T-cell (primary cell): ENCODE data around the gene PTPRT. TPM values are rescaled to one million over a fixed set of nuclear protein-coding genes. Genes with fewer than 3 reads are reported as not detected.

Experiments
- ATAC-seq, 4 experiments: fragments of 200-7000 bp in 3 of 4; fragments of 150-1000 bp in 1 of 4; cut with Tn5 transposase; replicated peaks in 1 of 4; 1 replicate in 3 of 4; 2 replicates in 1 of 4; pipeline ENCODE4 v1.10.0; 2021; ENCODE audit warnings: moderate library complexity in 3 of 4, mild to moderate bottlenecking in 2 of 4, moderate number of reproducible peaks in 1 of 4
- CTCF ChIA-PET, 2 donors: fragments of 300-600 bp; sonication (Branson Sonifier 250); formaldehyde crosslinking; loops; one replicate each; lab custom pipeline; 2022; ENCODE audit warnings: antibody characterized with exemption in 2 of 2; lab: Charles Lee
- POLR2A ChIA-PET, 2 donors: fragments of 300-600 bp; sonication (Branson Sonifier 250); formaldehyde crosslinking; loops; one replicate each; lab custom pipeline; 2022; ENCODE audit warnings: antibody characterized with exemption in 2 of 2; lab: Charles Lee
- DNase-seq, 35 experiments: peaks; one replicate each; pipeline versions ENCODE4 v3.0.0 to v3.0.0-alpha.2; 2013 to 2023
- H3K27ac ChIP-seq: one replicate; pipeline ENCODE4 v1.5.1; 2013; ENCODE audit warnings: low read length
- H3K27me3 ChIP-seq, 2 experiments: replicated peaks in 1 of 2; 1 replicate in 1 of 2; 2 replicates in 1 of 2; pipeline versions ENCODE4 v1.6.1 to v1.7.0; 2013; ENCODE audit warnings: low read length in 1 of 2, mixed read lengths in 1 of 2; ENCODE audit not compliant: control insufficient read depth in 2 of 2, insufficient read depth in 2 of 2; ENCODE audit errors: extremely low read depth in 1 of 2
- H3K36me3 ChIP-seq, 2 donors: 1 replicate in 1 of 2; 2 replicates in 1 of 2; pipeline versions ENCODE4 v1.6.1 to v1.7.0; 2013; ENCODE audit warnings: low read length in 1 of 2; ENCODE audit not compliant: control insufficient read depth in 2 of 2, insufficient read depth in 1 of 2; ENCODE audit errors: extremely low read depth in 1 of 2
- H3K4me1 ChIP-seq, 2 experiments: 1 replicate in 1 of 2; 2 replicates in 1 of 2; pipeline versions ENCODE4 v1.6.1 to v1.7.0; 2013; ENCODE audit warnings: low read length in 2 of 2, mixed read lengths in 1 of 2; ENCODE audit not compliant: insufficient read depth in 2 of 2, control insufficient read depth in 1 of 2; ENCODE audit errors: extremely low read depth in 1 of 2
- H3K4me3 ChIP-seq, 2 donors: 1 replicate in 1 of 2; 2 replicates in 1 of 2; pipeline versions ENCODE4 v1.5.1 to v1.7.0; 2013; ENCODE audit warnings: mild to moderate bottlenecking in 2 of 2, low read length in 1 of 2, moderate library complexity in 1 of 2; ENCODE audit not compliant: control insufficient read depth in 1 of 2; ENCODE audit errors: extremely low read depth in 1 of 2
- H3K9me3 ChIP-seq: 2 replicates; pipeline ENCODE4 v1.7.0; 2013
- H3K27ac Mint-ChIP-seq, 2 donors: one replicate each; pipeline ENCODE4 v1.8.0; 2020 to 2021; ENCODE audit warnings: mild to moderate bottlenecking in 2 of 2, mixed read lengths in 2 of 2
- H3K27me3 Mint-ChIP-seq, 2 donors: one replicate each; pipeline ENCODE4 v1.8.0; 2021 to 2022; ENCODE audit warnings: mixed read lengths in 2 of 2
- H3K36me3 Mint-ChIP-seq: one replicate; pipeline ENCODE4 v1.8.0; 2021; ENCODE audit warnings: mixed read lengths
- H3K4me1 Mint-ChIP-seq, 3 donors: one replicate each; pipeline ENCODE4 v1.8.0; 2020 to 2022; ENCODE audit warnings: mixed read lengths in 3 of 3, mild to moderate bottlenecking in 1 of 3
- H3K4me3 Mint-ChIP-seq, 3 donors: one replicate each; pipeline ENCODE4 v1.8.0; 2020 to 2022; ENCODE audit warnings: mild to moderate bottlenecking in 3 of 3, mixed read lengths in 3 of 3, moderate library complexity in 3 of 3
- H3K9me3 Mint-ChIP-seq, 3 donors: one replicate each; pipeline ENCODE4 v1.8.0; 2020 to 2022; ENCODE audit warnings: mixed read lengths in 3 of 3
- WGBS: methylation state at CpG from one replicate; pipeline ENCODE4 v1.1.5; 2013; ENCODE audit warnings: missing lambda C conversion rate; ENCODE audit not compliant: insufficient coverage; 5-methylcytosine and 5-hydroxymethylcytosine counted together
- total RNA-seq, 35 experiments: library from RNA in 6 of 35; stranded (reverse) in 6 of 35; fragments of 120-200 nt in 1 of 35; gene quantifications; one replicate each; pipeline versions ENCODE4 v1.2.1 to v1.2.4 and lab custom pipeline; 2013 to 2026

Gene PTPRT
- total RNA-seq, 5 donors from 2014 or later (not counting 1 experiment from before 2014, with no cell fraction given) = not detected

GRCh38 chr20:42102000-42102399 lies 1087.7 kb downstream of the PTPRT start:
- Histone ChIP-seq H3K9me3 (no peaks in the 10 kb centered on the region), H3K4me3 (no peak overlapping the region), H3K27ac (no peak overlapping the region), H3K36me3 (no peaks in the 10 kb centered on the region), H3K4me1 (no peaks in the 10 kb centered on the region), H3K27me3 (peaks cover 0 to 3% of the 10 kb centered on the region in 2 experiments)
- Mint-ChIP-seq H3K36me3 (no peaks in the 10 kb centered on the region), H3K27me3 (peaks cover 3 to 6% of the 10 kb centered on the region in 2 donors), H3K4me1 (no peaks in the 10 kb centered on the region), H3K4me3 (no peak overlapping the region), H3K9me3 (peaks cover 0 to 3% (median 2%) of the 10 kb centered on the region in 3 donors), H3K27ac (no peak overlapping the region)
- no peak for DNase-seq
- POLR2A ChIA-PET = no interaction called here
- CTCF ChIA-PET = no interaction called here
- WGBS = 89% methylated on average over 8 of the region's 12 CpGs
- no peak for ATAC-seq

- H3K27ac Mint-ChIP-seq = no peak overlapping the region
- DNase-seq (no peak), ATAC-seq (no peak)
- H3K27ac ChIP-seq = no peak overlapping the region
- H3K27me3 ChIP-seq = peaks cover 0 to 3% of the 10 kb centered on the region in 2 experiments
- POLR2A ChIA-PET = no interaction called here
- H3K9me3 ChIP-seq = no peaks in the 10 kb centered on the region
- no peaks in the 10 kb centered on the region for H3K36me3 ChIP-seq
- H3K4me1 Mint-ChIP-seq = no peaks in the 10 kb centered on the region
- H3K27me3 Mint-ChIP-seq = peaks cover 3 to 6% of the 10 kb centered on the region in 2 donors
- no peaks in the 10 kb centered on the region for H3K36me3 Mint-ChIP-seq
- WGBS = 89% methylated on average over 8 of the region's 9 CpGs
- H3K4me3 ChIP-seq = no peak overlapping the region
- no peak overlapping the region for H3K4me3 Mint-ChIP-seq
- H3K9me3 Mint-ChIP-seq = peaks cover 0 to 11% (median 2%) of the 10 kb centered on the region in 3 donors
- H3K4me1 ChIP-seq = no peaks in the 10 kb centered on the region
- CTCF ChIA-PET = no interaction called here
Observed at GRCh38 chr20:42100137-42100704, 1089.5 kb downstream of the PTPRT start.

GRCh38 chr20:42099101-42099500 lies 1090.6 kb downstream of the PTPRT start:
- no peak overlapping the region for H3K4me3 Mint-ChIP-seq
- CTCF ChIA-PET = no interaction called here

GRCh38 chr20:42098418-42098817 lies 1091.3 kb downstream of the PTPRT start:
- Histone ChIP-seq H3K4me3 (no peak overlapping the region), H3K27ac (no peak overlapping the region), H3K9me3 (no peaks in the 10 kb centered on the region), H3K27me3 (peaks cover 0 to 3% of the 10 kb centered on the region in 2 experiments), H3K4me1 (no peaks in the 10 kb centered on the region), H3K36me3 (no peaks in the 10 kb centered on the region)
- no peak for ATAC-seq
- Mint-ChIP-seq H3K27me3 (peaks cover 3 to 6% of the 10 kb centered on the region in 2 donors), H3K36me3 (no peaks in the 10 kb centered on the region), H3K4me1 (no peaks in the 10 kb centered on the region), H3K27ac (no peak overlapping the region), H3K9me3 (peaks cover 0 to 16% (median 2%) of the 10 kb centered on the region in 3 donors), H3K4me3 (no peak overlapping the region)
- ChIA-PET POLR2A (no interaction called here), CTCF (no interaction called here)
- WGBS = no CpG with 5 or more reads among the region's 8 CpGs
- DNase-seq = no peak

More at GRCh38 chr20:42099101-42099500, 1090.6 kb downstream of the PTPRT start:
- no peak overlapping the region for H3K27ac ChIP-seq
- H3K9me3 ChIP-seq = no peaks in the 10 kb centered on the region
- H3K27ac Mint-ChIP-seq = no peak overlapping the region
- DNase-seq = no peak
- no peaks in the 10 kb centered on the region for H3K36me3 Mint-ChIP-seq
- no peaks in the 10 kb centered on the region for H3K36me3 ChIP-seq
- H3K4me1 ChIP-seq = no peaks in the 10 kb centered on the region
- WGBS = 78% methylated on average over 5 of the region's 7 CpGs
- H3K4me3 ChIP-seq = no peak overlapping the region
- POLR2A ChIA-PET = no interaction called here
- peaks cover 3 to 6% of the 10 kb centered on the region in 2 donors for H3K27me3 Mint-ChIP-seq
- no peaks in the 10 kb centered on the region for H3K4me1 Mint-ChIP-seq
- peaks cover 0 to 16% (median 2%) of the 10 kb centered on the region in 3 donors for H3K9me3 Mint-ChIP-seq
- ATAC-seq = no peak
- H3K27me3 ChIP-seq = peaks cover 0 to 3% of the 10 kb centered on the region in 2 experiments

GRCh38 chr20:42097741-42098140 lies 1092.0 kb downstream of the PTPRT start:
- Histone ChIP-seq H3K27me3 (peaks cover 0 to 3% of the 10 kb centered on the region in 2 experiments), H3K36me3 (no peaks in the 10 kb centered on the region), H3K9me3 (no peaks in the 10 kb centered on the region), H3K4me3 (no peak overlapping the region), H3K27ac (no peak overlapping the region), H3K4me1 (no peaks in the 10 kb centered on the region)
- WGBS = 52% methylated on average over 4 of the region's 5 CpGs
- Mint-ChIP-seq H3K36me3 (no peaks in the 10 kb centered on the region), H3K27me3 (peaks cover 0 to 6% of the 10 kb centered on the region in 2 donors), H3K4me3 (no peak overlapping the region), H3K9me3 (peaks cover 0 to 13% (median 0%) of the 10 kb centered on the region in 3 donors), H3K4me1 (no peaks in the 10 kb centered on the region), H3K27ac (no peak overlapping the region)
- ChIA-PET POLR2A (no interaction called here), CTCF (no interaction called here)
- no peak for ATAC-seq
- no peak for DNase-seq

- Mint-ChIP-seq H3K27me3 (peaks cover 4 to 5% of the 10 kb centered on the region in 2 donors), H3K4me3 (no peak overlapping the region), H3K36me3 (no peaks in the 10 kb centered on the region), H3K4me1 (no peaks in the 10 kb centered on the region), H3K27ac (no peak overlapping the region), H3K9me3 (peaks cover 0 to 13% (median 0%) of the 10 kb centered on the region in 3 donors)
- ATAC-seq = no peak
- Histone ChIP-seq H3K36me3 (no peaks in the 10 kb centered on the region), H3K4me3 (no peak overlapping the region), H3K4me1 (no peaks in the 10 kb centered on the region), H3K27me3 (peaks cover 0 to 3% of the 10 kb centered on the region in 2 experiments), H3K9me3 (no peaks in the 10 kb centered on the region), H3K27ac (no peak overlapping the region)
- ChIA-PET POLR2A (no interaction called here), CTCF (no interaction called here)
- no peak for DNase-seq
- 38% methylated on average over 1 of the region's 2 CpGs for WGBS
Observed at GRCh38 chr20:42095221-42095620, 1094.5 kb downstream of the PTPRT start.
